Pulmonary artery endothelial cell (primary cell): Measurements from ENCODE around the gene IQGAP3. TPM values are rescaled to one million over a fixed set of nuclear protein-coding genes. Genes with fewer than 3 reads are reported as not detected.
"Not testable (repeated sequence)": the region's sequence is repeated elsewhere in the genome, so short reads cannot be mapped to it uniquely, and the experiment has no call there.

ENCODE experiments used
- DNase-seq: peaks from one replicate; pipeline ENCODE4 v3.0.0-alpha.2; 2011; ENCODE audit warnings: low read depth, low spot score
- total RNA-seq: library from RNA; depleted of rRNA; stranded (reverse); fragments of >200 nt; gene quantifications from 2 replicates; pipeline ENCODE4 v1.2.3, GENCODE V29; 2014

IQGAP3 gene, protein sequence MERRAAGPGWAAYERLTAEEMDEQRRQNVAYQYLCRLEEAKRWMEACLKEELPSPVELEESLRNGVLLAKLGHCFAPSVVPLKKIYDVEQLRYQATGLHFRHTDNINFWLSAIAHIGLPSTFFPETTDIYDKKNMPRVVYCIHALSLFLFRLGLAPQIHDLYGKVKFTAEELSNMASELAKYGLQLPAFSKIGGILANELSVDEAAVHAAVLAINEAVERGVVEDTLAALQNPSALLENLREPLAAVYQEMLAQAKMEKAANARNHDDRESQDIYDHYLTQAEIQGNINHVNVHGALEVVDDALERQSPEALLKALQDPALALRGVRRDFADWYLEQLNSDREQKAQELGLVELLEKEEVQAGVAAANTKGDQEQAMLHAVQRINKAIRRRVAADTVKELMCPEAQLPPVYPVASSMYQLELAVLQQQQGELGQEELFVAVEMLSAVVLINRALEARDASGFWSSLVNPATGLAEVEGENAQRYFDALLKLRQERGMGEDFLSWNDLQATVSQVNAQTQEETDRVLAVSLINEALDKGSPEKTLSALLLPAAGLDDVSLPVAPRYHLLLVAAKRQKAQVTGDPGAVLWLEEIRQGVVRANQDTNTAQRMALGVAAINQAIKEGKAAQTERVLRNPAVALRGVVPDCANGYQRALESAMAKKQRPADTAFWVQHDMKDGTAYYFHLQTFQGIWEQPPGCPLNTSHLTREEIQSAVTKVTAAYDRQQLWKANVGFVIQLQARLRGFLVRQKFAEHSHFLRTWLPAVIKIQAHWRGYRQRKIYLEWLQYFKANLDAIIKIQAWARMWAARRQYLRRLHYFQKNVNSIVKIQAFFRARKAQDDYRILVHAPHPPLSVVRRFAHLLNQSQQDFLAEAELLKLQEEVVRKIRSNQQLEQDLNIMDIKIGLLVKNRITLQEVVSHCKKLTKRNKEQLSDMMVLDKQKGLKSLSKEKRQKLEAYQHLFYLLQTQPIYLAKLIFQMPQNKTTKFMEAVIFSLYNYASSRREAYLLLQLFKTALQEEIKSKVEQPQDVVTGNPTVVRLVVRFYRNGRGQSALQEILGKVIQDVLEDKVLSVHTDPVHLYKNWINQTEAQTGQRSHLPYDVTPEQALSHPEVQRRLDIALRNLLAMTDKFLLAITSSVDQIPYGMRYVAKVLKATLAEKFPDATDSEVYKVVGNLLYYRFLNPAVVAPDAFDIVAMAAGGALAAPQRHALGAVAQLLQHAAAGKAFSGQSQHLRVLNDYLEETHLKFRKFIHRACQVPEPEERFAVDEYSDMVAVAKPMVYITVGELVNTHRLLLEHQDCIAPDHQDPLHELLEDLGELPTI (N-terminal part only)
- 19.1 and 37.9 TPM in 2 replicates for total RNA-seq

GRCh38 chr1:156571919-156572662 lies at the start of gene IQGAP3:
TSS of gene IQGAP3 (minus strand) at chr1:156572565. CDS start at chr1:156572529, 36 bp downstream.
- DNase-seq, result peak; percentile 41

GRCh38 chr1:156619582-156619955 lies 47.2 kb upstream of the IQGAP3 start:
- DNase-seq, result no peak

- no peak for DNase-seq
Observed at GRCh38 chr1:156618853-156619581, 46.7 kb upstream of the IQGAP3 start, which contains the start of gene HAPLN2. TSS of gene HAPLN2 (plus strand) at chr1:156619415. CDS start at chr1:156623491, 4,076 bp downstream.

GRCh38 chr1:156616463-156616862 lies 44.1 kb upstream of the IQGAP3 start:
- DNase-seq, result no peak

GRCh38 chr1:156615946-156616345 lies 43.6 kb upstream of the IQGAP3 start:
- no peak for DNase-seq

DNA sequence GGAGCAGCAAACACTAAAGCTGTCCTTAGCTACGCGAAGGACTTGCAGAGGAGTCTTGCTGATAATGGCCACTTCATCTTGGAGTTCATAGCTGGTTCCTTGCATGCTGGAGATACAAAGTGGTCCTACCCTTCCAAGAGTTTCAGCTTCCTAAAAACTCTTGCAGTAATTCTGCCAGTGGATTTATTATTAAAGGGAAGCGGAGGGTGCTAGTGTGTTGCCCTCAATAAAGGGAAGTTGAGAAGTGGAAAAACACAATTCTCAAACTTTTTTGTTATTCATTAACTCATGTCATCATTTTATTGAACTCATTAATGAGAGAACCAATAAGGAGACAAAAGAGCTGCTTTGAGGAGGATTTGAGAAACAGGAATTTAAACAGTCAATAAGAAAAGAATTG lies 40.3 kb upstream of the IQGAP3 start:
- DNase-seq, result no peak

GRCh38 chr1:156610072-156610471 lies 37.7 kb upstream of the IQGAP3 start:
- DNase-seq, result not testable (repeated sequence)

GRCh38 chr1:156608981-156609380 lies 36.6 kb upstream of the IQGAP3 start:
- no peak for DNase-seq

GRCh38 chr1:156608036-156608674 lies 35.8 kb upstream of the IQGAP3 start:
- peak; percentile 37 for DNase-seq

DNA sequence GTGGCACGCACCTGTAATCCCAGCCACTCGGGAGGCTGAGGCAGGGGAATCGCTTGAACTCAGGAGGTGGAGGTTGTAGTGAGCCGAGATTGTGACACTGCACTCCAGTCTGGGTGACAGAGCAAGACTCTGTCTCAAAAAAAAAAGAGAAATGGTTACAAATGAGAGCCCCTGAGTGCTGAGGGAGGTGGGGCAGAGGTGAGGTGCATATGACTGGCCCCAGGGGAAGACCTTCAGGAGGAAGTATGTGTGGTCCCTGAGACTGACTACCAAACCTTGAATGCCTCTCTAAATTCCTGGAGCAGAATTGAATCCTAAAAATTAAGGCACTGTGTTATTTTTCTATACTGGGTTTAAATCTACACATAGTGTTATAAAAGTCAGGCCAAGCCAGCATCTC lies 35.0 kb upstream of the IQGAP3 start:
- DNase-seq, result not testable (repeated sequence)

DNA sequence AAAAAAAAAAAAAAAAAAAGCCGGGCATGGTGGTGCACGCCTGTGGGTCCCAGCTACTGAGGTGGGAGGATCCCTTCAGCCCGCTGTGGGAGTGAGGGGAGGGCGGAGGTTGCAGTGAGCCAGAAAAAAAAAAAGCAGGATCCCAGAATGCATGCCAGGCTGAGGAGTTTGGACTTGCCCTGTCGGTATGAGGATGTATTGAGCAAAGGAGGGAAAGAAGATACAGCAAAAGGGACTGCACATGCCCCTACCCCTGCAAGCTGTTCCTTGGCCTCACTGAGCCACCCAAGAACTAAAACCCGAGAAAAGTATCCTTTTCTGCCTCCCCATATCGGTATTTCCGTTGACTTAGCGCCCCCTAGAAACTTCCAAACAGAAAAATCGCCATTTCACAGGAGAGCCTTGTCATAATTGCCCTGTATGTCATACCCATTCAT lies 30.2 kb upstream of the IQGAP3 start:
- no peak for DNase-seq

GRCh38 chr1:156601892-156602291 lies 29.5 kb upstream of the IQGAP3 start:
- DNase-seq, result no peak

GRCh38 chr1:156601122-156601830 lies 28.9 kb upstream of the IQGAP3 start, which contains the start of gene GPATCH4:
TSS of gene GPATCH4 (minus strand) at chr1:156601479.
- peak; percentile 62 for DNase-seq

GRCh38 chr1:156600733-156601121 lies 28.4 kb upstream of the IQGAP3 start:
- no peak for DNase-seq

DNA sequence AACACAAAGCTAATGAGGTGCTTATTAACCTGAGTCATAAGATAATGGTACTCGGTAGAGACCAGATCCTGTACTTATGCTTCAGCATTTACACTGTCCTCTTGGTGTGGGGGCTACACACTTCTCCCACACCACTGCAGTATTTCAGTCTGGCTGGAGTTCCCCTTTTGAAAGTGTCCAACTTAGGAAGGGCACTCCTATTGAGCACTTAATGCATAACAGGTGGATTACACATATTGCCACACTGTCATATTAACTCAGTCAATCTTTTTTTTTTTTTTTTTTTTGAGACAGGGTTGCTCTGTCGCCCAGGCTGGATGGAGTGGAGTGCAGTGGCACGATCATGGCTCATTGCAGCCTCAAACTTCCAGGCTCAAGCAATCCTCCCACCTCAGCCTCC lies 27.4 kb upstream of the IQGAP3 start:
- DNase-seq, result no peak

DNA sequence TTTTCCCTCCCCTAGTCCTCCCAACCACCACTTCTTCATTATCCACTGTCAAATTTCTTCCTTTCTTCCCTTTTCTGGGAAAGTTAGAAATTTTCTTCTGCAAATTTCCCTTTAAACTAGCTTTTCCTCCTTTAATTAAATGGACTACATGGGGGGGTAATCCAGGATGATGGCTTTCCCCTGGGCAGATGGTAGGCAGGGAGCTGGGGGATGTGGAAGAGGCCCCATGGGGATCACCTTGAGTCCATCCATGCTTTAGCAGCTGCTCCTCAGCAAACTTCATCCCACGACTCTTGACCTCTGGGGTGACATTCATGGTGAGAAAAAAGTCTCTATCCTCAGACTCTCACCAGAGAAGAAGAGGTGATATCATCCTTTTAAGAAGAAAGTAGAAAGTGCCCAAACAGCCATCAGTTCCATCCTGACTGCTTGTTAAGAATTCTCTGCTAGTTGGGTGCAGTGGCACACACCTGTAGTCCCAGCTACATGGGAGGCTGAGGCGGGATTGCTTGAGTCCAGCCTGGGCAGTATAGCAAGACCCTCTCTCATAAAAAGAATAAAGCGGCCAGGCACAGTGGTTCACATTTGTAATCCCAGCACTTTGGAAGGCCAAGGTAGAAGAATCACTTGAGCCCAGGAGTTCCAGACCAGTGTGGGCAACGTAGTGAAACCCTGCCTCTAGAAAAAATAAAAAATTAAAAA lies 26.5 kb upstream of the IQGAP3 start:
- no peak for DNase-seq

GRCh38 chr1:156598125-156598524 lies 25.8 kb upstream of the IQGAP3 start:
- no peak for DNase-seq

GRCh38 chr1:156596426-156596825 lies 24.1 kb upstream of the IQGAP3 start:
- DNase-seq, result no peak
